Activated gamma-delta T cell (primary cell): ENCODE data around the gene ATG16L1.

ENCODE experiments used
- DNase-seq: peaks from one replicate; lab custom pipeline; 2025; lab: John Stamatoyannopoulos, UW
- total RNA-seq, 2 donors: gene quantifications; one replicate each; lab custom pipeline; 2026; lab: John Stamatoyannopoulos, UW

Gene ATG16L1
- 132 to 164 reads per million in 2 donors for total RNA-seq

DNA sequence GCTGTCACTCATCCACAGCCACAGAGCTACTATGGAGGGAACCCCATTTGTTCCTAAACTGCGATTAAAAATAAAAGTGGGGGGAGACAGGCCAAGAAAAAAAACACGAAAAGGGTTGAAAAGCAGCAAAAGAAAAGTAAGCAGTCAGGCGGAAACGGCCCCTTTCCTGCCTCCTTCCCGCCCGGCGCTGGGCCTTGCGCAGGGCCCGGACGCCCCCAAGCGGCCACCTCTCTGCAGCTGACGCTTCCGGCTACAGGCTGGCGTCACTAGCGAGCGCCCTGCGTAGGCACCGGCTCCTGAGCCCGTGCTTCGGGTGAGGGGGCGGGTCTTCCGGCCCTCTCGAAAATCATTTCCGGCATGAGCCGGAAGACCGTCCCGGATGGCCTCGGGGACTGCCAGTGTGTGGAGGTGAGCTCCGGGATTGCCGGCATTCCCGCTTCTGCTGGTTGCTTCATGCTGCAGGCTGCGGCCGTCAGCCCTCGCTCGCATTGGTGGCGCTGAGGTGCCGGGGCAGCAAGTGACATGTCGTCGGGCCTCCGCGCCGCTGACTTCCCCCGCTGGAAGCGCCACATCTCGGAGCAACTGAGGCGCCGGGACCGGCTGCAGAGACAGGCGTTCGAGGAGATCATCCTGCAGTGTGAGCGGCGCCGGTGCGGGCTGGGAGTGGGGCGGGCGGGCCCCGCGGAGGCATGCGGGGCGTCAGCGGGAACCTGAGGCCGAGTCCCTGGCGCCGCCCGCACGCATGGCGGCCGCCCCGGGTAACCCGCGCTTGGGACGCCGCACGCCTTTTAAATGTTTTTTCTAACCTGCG is at the start of gene ATG16L1:
Gene ATG16L1 (plus strand): TSS at position 368 of the 811 bp plus-strand sequence. CDS start 155 bp downstream, at position 523.
- DNase-seq, result peak; percentile 89

DNA sequence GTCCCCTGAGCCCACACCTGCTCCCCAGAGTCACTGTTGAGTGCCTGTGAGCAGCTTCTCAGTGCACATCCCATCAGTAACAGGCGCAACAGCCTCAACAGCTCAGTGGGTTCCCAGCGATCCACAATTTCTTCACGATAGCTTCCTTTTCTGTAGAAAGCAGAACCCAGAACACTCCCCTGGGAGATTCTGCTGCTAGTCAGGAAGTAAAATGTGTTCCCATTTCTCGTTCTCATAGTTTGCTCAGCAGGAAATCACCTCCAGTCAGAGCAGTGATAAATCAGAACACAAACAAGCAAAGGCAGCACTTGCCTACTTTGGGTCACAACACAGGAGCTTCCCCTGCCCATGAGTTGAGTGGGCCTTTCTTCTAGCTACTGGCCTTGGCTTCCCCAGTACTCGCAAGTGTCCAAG is 48.9 kb upstream of the ATG16L1 start:
- no peak for DNase-seq

DNA sequence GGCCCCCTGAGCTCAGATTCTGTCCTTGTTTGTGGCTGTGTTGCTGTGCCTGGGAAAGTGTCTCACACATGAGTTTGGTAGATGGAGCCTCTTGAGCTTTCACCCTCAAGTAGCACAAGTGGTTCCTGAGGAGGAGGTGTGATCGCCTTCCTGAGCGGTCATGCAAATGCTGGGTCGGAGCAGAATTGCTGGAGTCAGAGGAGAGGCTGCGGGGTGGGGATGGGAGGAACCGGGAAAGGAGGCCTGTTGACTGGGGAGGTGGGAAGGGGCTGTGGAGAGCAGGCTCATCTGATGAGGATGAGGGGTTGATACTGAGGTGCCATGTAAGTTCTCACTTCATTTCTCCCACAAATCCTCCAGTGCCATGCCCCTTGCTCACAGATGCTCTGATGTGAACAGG is 48.4 kb upstream of the ATG16L1 start:
- DNase-seq, result no peak

DNA sequence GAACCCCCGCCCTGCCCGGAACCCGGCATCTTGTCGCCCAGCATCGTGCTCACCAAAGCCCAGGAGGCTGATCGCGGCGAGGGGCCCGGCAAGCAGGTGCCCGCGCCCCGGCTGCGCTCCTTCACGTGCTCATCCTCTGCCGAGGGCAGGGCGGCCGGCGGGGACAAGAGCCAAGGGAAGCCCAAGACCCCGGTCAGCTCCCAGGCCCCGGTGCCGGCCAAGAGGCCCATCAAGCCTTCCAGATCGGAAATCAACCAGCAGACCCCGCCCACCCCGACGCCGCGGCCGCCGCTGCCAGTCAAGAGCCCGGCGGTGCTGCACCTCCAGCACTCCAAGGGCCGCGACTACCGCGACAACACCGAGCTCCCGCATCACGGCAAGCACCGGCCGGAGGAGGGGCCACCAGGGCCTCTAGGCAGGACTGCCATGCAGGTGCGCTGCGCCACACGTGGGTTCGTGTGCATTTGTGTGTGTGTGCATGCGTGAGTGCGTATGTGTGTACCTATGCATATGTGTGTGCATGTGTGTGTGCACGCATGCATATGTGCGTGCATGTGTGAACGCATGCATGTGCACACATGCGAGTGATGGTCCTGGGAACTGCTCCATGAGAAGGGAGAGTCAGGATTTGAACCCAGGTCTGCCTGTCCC is 47.1 kb upstream of the ATG16L1 start:
- DNase-seq, result no peak

DNA sequence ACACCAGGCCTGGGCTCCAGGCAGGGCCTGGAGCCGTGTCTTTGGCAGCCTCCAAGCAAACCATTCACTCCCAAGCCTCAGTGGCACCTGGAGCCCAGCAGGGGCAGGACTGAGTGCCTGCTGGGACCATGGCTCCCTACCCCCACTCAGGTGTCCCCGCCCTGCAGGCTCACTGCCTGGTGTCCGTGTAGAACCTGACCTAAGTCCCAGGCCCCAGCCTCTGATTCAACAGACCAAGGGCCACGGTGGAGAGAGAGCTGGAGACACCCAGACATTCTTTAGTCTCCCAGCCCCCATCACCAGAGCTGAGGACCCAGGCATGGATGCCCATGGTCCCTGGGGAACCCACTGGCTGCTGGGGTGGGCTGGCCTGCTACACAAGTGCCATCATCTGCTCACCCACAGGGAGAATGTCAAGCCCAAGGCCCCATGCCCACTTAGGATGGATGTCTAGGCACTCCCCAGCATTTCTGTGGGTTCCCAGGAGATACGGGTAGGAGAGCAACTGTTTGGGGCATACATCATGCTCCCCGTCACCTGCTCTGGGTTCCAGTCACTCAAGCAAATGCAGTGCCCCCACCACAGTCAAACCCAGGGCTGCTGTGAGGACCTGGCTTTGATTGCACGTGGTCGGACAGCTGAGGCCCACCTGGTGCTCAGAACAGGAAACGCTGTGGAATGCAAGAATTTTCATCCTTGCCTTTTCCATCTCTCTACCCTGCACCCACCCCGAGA is 42.9 kb upstream of the ATG16L1 start:
- DNase-seq, result no peak

DNA sequence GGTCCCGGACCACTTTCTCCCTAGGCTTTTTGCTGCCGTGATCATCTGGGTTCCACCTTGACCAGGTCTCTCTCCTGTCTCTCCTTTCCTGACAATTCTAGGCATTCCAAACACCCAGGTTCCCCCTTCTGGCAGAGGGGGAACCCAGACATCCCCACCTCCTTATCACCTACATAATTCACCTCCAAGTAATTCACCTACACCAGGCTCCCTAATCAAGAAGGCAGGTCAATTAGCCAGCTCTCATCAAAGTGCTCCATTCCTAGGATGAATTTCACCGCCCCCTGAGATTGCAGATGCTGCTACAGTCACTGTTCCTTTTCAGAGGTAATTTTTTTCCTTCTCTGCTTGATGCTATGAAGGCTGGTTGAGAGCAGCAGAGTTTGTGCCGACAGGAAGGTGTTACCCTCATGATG is 42.3 kb upstream of the ATG16L1 start:
- no peak for DNase-seq

DNA sequence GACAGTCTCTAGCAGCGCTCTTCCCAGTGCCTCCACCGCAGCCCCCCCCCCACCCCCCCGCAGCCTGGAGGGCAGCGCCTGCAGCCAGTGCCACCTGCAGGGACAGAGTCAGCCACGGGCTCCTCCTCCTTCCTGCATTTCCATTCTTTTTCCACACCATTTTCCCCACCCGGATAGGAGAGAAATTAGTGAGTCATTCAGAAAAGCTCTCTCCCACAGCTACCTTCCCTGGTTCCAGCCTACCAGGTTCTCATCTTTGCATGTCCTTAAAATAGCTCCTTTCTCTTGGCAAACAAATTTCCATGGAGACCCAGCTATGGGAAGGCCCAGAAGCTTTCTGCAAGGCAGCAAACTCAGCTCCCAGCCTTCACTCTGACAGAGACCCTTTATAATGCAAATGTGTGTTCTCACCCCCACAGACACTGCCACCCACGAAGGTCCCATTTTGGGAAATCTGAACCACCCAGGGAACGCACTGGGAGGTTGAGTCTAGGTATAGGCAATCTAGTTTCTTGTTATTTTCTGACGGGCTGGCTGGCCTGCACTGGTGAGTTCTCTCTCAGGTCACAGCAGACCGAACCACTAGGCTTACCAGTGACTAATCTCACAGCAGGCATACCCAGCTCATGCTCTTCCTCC is 41.8 kb upstream of the ATG16L1 start:
- DNase-seq, result no peak

DNA sequence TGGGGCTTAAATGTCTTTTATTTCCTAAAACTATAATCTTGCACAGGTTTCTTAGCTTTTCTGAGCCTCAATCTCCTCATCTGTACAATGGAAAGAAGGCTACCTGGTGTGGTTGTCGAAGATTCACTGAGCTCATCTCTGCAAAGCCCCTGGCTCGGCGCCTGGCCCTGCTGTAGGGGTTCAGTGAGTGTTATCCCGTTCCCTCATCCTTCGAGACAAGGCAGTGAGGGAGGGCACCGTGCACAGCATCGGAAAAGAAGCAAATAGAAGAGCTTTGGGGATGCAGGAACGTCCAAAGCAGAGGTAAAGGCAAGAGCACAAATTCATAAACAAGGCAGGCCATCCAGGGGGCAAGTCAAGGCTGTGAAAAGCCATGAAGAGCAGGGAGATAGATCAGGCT is 41.2 kb upstream of the ATG16L1 start:
- no peak for DNase-seq

DNA sequence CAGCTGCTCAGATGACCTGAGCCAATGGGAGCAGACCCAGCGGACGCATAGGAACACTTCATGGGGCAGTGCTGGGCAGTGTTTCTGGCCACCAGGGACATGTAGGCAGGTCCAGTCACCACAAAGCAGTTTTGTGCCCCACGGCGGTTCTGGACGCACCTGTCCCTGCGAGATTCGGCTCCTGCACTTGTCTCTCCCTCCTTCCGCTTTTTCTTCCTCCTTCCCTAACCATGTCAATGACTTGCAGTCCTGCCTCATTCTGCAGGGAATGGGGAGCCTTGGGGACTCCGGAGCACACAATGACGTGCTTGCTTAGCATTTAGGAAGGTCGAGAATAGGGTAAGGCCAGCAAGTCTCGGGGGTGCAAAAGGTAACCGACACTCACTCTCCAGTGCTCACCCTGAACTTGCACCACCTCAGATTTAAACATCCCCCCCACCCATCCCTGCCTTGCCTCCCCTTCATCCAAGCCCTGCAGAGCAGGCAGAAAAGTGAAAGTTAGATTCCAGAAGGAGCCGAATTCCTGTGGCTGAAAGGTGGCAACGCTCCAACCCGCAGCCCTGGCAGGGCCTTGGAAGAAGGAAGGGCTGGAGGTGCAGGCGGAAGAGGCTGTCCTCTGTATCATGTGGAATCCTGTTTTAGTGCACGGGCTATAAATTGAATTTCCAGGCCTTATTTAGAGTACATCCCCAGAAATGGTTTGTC is 40.5 kb upstream of the ATG16L1 start:
- DNase-seq, result no peak

DNA sequence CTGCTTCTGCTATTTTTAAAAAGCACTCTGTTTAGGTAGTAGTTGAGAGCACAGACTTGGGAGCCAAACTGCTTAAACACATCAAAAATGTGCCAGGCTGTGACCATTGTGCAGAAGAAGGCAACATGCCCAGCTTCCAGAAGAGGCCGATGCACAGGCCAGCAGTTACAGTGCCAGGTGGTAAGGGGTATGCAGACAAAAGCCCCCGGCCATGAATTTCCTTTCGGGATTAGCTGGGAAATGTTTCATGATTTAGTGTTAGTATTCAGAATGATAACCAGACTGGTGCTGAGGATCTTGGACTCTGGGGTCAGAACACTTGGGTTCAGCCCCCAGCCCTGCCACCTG is 40.0 kb upstream of the ATG16L1 start:
- DNase-seq, result no peak

DNA sequence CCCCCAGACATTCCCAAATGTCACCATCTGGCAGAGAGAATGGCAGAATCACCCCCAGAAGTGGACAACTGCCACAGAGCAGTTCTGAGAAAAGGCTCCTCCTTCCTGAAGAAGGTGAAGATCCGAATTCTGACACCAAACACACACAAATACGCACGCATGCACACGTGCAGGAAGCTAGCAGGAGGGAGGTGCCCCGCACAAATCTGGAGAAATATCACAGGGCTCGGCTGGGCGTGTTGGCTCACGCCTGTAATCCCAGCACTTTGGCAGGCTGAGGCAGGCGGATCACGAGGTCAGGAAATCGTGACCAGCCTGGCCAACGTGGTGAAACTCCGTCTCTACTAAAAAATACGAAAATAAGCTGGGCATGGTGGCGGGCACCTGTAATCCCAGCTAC is 38.5 kb upstream of the ATG16L1 start:
- no peak for DNase-seq

DNA sequence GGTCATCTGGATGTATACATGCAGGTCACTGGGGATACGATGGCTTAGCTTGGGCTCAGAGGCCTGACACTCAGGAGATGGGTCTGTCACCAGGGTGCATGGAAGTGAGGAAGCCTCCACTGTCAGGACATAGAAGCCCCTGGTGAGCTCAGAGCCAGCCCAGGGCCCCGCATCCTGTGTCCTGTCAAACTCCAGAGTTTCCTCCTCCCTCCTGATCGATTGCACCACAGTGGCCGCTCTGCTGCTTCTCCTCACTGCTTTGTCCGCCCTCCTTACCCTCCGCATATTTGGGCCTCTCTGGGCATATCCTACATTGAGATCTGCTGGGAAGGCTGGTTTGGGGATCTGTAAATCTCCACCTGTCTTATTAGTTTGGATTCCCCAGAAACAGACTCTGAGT is 37.5 kb upstream of the ATG16L1 start:
- no peak for DNase-seq

DNA sequence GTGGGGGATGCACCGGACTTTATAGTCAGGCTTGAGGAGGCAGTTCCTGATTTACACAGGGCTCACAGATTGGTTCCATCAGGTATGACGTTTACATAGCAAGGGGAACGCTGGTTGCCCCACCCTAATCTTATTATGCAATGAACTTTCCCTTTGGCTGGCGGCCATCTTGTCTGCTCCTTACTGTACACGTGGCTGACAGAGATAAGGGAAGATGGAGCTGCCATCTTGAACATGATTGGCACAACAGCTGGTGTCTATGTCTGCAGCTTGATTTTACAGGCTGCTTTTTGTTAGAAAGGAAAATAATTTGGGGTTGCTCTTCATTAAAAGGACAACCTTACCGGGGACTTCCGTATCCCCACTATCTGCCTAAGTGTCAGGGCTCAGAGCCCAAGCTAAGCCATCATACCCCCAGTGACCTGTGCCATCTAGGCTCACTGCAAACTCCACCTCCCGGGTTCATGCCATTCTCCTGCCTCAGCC is 33.5 kb upstream of the ATG16L1 start:
- DNase-seq, result no peak

DNA sequence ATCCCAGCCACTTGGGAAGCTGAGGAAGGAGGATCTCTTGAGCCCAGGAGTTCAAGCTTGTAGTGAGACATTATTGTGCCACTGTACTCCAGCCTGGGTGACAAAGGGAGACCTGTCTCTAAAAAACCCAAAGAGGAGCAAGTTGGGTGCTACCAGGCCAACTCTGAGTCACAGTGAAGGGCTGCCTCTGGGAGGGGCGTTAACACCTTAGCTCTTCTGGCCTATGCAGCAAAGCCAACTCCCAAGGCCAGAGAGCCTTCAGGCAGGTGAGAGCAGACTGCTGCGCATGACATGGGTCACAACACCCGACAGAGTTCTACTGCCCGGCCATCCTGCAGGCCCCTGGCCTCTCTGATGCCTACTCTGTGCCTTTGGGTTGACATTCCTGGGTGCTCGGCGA is 32.6 kb upstream of the ATG16L1 start:
- no peak for DNase-seq

DNA sequence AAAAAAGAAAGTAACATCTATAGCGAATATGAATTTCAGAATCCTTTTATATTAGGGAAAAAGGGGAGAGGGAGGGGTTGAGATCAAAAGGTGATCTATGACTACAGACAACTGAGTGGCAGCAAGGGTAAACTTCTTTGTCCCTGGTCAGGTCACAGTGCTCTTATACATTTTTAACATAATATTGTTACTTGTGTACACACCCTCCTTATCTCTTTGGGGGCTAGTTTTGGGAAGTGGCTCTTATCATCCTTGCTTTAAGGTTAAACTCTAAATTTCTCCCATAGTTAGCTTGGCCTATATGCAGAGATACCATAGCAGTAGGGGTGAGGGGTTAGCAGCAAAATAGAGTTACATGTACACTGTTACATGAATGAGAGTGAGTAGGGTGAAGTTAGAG is 31.6 kb upstream of the ATG16L1 start:
- DNase-seq, result no peak

DNA sequence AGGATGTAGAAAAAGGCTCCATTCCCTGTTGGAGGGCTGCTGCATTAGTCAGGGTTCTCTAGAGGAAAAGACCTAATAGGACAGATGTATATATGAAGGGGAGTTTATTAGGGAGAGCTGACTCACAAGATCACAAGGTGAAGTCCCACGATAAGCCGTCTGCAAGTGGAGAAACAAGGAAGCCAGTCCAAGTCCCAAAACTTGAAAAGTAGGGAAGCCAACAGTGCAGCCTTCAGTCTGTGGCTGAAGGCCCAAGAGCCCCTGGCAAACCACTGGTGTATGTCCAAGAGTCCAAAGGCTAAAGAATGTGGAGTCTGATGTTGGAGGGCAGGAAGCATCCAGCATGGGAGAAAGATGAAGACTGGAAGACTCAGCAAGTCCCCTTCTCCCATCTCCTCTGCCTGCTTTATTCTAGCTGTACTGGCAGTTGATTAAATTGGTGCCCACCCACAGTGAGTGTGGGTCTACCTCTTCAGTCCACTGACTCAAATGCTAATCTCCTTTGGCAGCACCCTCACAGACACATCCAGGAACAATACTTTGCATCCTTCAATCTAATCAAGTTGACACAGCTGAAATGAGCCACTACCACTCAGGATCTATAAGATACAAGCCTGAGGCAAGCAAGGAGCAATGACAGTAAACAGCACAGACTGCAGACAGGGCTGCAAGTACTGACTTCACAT is 30.0 kb upstream of the ATG16L1 start:
- no peak for DNase-seq

DNA sequence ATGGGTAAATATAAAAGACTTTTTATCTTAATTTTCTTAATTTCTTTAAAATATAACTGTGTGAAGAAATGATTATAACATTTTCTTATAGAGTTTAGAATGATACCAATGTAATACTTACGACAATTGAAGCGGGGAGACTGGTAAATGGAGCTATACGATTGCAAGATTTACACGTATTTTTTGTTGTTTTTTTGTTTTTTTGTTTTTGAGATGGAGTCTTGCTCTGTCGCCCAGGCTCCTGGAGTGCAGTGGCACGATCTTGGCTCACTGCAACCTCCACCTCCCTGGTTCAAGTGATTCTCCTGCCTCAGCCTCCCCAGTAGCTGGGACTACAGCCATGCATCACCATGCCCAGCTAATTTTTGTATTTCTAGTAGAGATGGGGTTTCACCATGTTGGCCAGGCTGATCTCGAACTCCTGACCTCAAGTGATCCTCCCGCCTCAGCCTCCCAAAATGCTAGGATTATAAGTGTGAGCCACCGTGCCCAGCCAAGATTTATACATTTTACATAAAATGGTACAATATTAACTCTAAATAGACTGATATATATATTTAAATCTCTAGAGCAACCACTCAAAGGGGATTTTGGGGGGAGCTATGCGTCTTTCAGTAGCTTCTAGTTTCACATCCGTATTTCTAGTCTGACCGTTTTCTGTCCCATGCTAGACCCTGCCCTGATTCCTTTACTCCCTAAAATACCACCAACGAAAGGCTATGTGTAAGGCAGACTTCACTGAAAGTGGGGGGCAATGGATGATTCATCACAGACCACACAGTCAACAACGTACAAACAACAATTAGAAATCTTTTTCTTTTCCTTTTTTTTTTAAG is 28.2 kb upstream of the ATG16L1 start:
- no peak for DNase-seq

DNA sequence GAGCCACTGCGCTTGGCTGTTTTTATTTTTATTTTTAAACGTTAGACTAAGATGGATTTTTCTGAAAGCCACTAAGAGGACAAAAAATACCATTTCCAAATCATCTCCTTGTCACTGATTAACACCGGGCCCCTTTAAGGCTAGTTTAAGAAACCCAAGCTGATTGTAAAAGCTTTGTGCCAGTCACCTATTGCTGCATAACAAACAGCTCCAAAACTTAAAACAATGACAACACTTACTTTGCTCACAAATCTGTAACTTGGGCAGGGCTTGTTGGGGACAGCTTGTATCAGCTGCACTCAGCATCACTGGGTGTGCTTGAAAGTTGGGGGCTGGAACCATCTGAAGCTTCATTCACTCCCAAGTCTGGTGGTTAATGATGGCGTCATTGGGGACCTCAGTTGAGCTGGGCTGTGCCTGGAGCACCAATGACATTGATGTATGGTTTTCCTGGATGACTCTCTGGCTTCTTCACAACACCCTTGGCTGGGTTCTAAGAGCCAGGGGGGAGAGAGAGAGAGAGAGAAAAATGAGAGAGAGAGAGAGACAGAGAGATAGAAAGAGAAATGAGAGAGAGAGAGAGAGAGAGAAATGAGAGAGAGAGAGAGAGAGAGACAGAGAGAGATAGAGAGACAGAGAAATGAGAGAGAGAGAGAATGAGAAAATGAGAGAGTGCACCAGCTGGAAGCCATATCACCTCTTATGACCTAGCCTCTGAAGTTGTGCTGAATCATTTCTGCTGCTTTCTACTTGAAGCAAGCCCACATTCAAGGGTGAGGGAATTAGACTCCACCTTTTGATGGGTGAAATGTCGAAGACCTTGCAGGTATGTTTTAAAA is 26.0 kb upstream of the ATG16L1 start:
- no peak for DNase-seq

DNA sequence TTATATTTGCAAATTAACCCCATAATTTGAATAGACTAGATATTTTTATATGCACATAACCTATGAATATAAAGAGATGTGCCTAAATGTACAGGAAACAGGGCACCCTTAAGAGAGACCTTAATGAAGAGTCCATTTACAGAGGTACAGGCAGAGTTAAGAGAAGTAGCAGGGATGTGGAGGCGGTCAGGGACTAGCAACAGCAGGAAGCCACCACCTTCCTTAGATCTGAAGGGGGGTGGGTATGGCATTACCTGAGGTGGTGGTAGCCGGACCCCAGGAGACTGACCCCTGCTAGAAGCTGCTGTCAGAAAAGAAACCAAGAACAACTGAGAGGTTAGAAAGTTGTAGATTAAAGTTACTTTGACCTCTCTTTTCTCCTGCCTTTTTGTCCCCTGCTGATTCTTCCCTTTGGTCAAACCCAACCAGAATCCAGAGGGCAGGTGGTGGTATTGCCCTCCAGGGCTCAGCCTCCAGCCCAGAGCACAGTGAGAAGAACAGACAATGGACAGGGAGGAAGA is 24.9 kb upstream of the ATG16L1 start:
- DNase-seq, result no peak
